Motor neuron (in vitro differentiated cells): ENCODE results near the gene MAPK8IP1. TPM values are rescaled to one million over a fixed set of nuclear protein-coding genes. Genes with fewer than 3 reads are reported as not detected.

Source experiments
- ATAC-seq, 8 experiments: fragments of 200-7000 bp; cut with Tn5 transposase; replicated peaks in 6 of 8; 2 replicates each; pipeline ENCODE4 v1.8.0; 2021; ENCODE audit warnings: mild to moderate bottlenecking in 8 of 8, moderate library complexity in 8 of 8
- H3K27ac ChIP-seq, 2 donors: fragments of 250-450 bp; sonication (Bioruptor Pico); 2 replicates each; pipeline ENCODE4 v1.9.0; 2021; ENCODE audit warnings: antibody characterized with exemption in 2 of 2, mild to moderate bottlenecking in 2 of 2, moderate library complexity in 1 of 2
- H3K4me1 ChIP-seq, 2 donors: fragments of 250-450 bp; sonication (Bioruptor Pico); replicated peaks in 1 of 2; 2 replicates each; pipeline ENCODE4 v1.6.1; 2021; ENCODE audit warnings: antibody characterized with exemption in 2 of 2, mild to moderate bottlenecking in 2 of 2, moderate library complexity in 1 of 2
- H3K4me3 ChIP-seq, 5 donors: fragments of 250-450 bp; sonication (Bioruptor Pico); 2 replicates each; pipeline ENCODE4 v1.9.0; 2021; ENCODE audit warnings: antibody characterized with exemption in 5 of 5, mild to moderate bottlenecking in 5 of 5, moderate library complexity in 4 of 5
- WGBS, 10 experiments: fragments of 450-650 bp; shearing (Covaris generic); methylation state at CpG; one replicate each; pipeline ENCODE4 v1.0.0; 2022; 5-methylcytosine and 5-hydroxymethylcytosine counted together
- in situ Hi-C, 9 experiments: fragments of 400-800 bp; cut with MboI; loops; one replicate each; pipeline ENCODE4 v1.15.0; 2021; ENCODE audit warnings: low sequenced_read_pairs in 9 of 9, low pct_unique_long_range_greater_than_20kb in 2 of 9; ENCODE audit not compliant: unreplicated experiment in 9 of 9
- total RNA-seq, 8 experiments: library from RNA; unstranded; fragments of 300-600 nt; gene quantifications; 2 replicates each; pipeline versions ENCODE4 v1.2.3 to v1.2.4, GENCODE V29; 2022

Gene MAPK8IP1
- total RNA-seq, 8 experiments from 2014 or later: 6.3 to 86.5 (median 38.6) TPM

- H3K4me3 ChIP-seq: no peak overlapping the region
- peaks cover 15 to 19% of the 10 kb centered on the region in 2 donors for H3K4me1 ChIP-seq
- ATAC-seq: no peak
- in situ Hi-C loops: no loop called here
- no peak overlapping the region for H3K27ac ChIP-seq
- 0 to 80% (median 32%) methylated on average over 1 to 4 of the region's 4 CpGs; no CpG with 5 or more reads in 4 of the 10 experiments for WGBS, 10 experiments
Measured at GRCh38 chr11:45852018-45852711, 33.3 kb upstream of the MAPK8IP1 start.

- Histone ChIP-seq H3K4me1 (peaks cover 15 to 19% of the 10 kb centered on the region in 2 donors), H3K27ac (no peak overlapping the region), H3K4me3 (no peak overlapping the region)
- in situ Hi-C loops: no loop called here
- 0 to 20% (median 0%) methylated on average over 1 of the region's 1 CpG; no CpG with 5 or more reads in 5 of the 10 experiments for WGBS, 10 experiments
- ATAC-seq: peak in 1 of 8 experiments; percentile 4
Measured at GRCh38 chr11:45852712-45853101, 32.7 kb upstream of the MAPK8IP1 start.

GRCh38 chr11:45853332-45854219 lies 31.9 kb upstream of the MAPK8IP1 start:
- ATAC-seq: no peak
- in situ Hi-C loops: no loop called here
- Histone ChIP-seq H3K4me3 (no peak overlapping the region), H3K27ac (no peak overlapping the region), H3K4me1 (peaks cover 14 to 17% of the 10 kb centered on the region in 2 donors)
- 46 to 100% (median 96%) methylated on average over 1 to 4 of the region's 7 CpGs; no CpG with 5 or more reads in 1 of the 10 experiments for WGBS, 10 experiments

GRCh38 chr11:45855308-45855707 lies 30.1 kb upstream of the MAPK8IP1 start:
- 0 to 78% (median 35%) methylated on average over 1 to 3 of the region's 5 CpGs; no CpG with 5 or more reads in 3 of the 10 experiments for WGBS, 10 experiments
- peaks cover 6 to 8% of the 10 kb centered on the region in 2 donors for H3K4me1 ChIP-seq
- in situ Hi-C loops: no loop called here
- H3K27ac ChIP-seq: no peak overlapping the region
- ATAC-seq: peak in 1 of 8 experiments; percentile 46
- no peak overlapping the region for H3K4me3 ChIP-seq

- Histone ChIP-seq H3K4me3 (no peak overlapping the region), H3K27ac (no peak overlapping the region), H3K4me1 (peaks cover 6 to 8% of the 10 kb centered on the region in 2 donors)
- ATAC-seq: no peak
- in situ Hi-C loops: no loop called here
- 40 to 100% (median 96%) methylated on average over 1 to 5 of the region's 6 CpGs; no CpG with 5 or more reads in 5 of the 10 experiments for WGBS, 10 experiments
Measured at GRCh38 chr11:45856044-45856468, 29.4 kb upstream of the MAPK8IP1 start.

GRCh38 chr11:45857961-45858474 lies 27.4 kb upstream of the MAPK8IP1 start:
- Histone ChIP-seq H3K4me3 (no peak overlapping the region), H3K4me1 (no peaks in the 10 kb centered on the region), H3K27ac (no peak overlapping the region)
- ATAC-seq: peak in 5 of 8 experiments; percentile 4 to 69 (median 32)
- in situ Hi-C loops: no loop called here
- 40 to 80% (median 60%) methylated on average over 1 to 2 of the region's 2 CpGs; no CpG with 5 or more reads in 3 of the 10 experiments for WGBS, 10 experiments

GRCh38 chr11:45858751-45859398 lies 26.6 kb upstream of the MAPK8IP1 start:
- in situ Hi-C loops: no loop called here
- WGBS, 10 experiments: 0 to 100% (median 84%) methylated on average over 1 to 4 of the region's 5 CpGs; no CpG with 5 or more reads in 2 of the 10 experiments
- ATAC-seq: no peak
- Histone ChIP-seq H3K4me3 (no peak overlapping the region), H3K27ac (no peak overlapping the region), H3K4me1 (no peaks in the 10 kb centered on the region)

GRCh38 chr11:45859661-45860140 lies 25.8 kb upstream of the MAPK8IP1 start:
- in situ Hi-C loops: no loop called here
- no peaks in the 10 kb centered on the region for H3K4me1 ChIP-seq
- peak; percentile 58 to 82 (median 75) for ATAC-seq
- H3K27ac ChIP-seq: no peak overlapping the region
- H3K4me3 ChIP-seq: no peak overlapping the region
- 31 to 93% (median 77%) methylated on average over 2 to 4 of the region's 12 CpGs; no CpG with 5 or more reads in 5 of the 10 experiments for WGBS, 10 experiments

GRCh38 chr11:45860348-45860747 lies 25.1 kb upstream of the MAPK8IP1 start:
- Histone ChIP-seq H3K27ac (no peak overlapping the region), H3K4me1 (no peaks in the 10 kb centered on the region), H3K4me3 (no peak overlapping the region)
- ATAC-seq: no peak
- in situ Hi-C loops: no loop called here
- WGBS, 10 experiments: 76 to 100% (median 93%) methylated on average over 2 to 5 of the region's 5 CpGs; no CpG with 5 or more reads in 5 of the 10 experiments

- no peak overlapping the region for H3K27ac ChIP-seq
- no peak for ATAC-seq
Measured at GRCh38 chr11:45860764-45861510, 24.5 kb upstream of the MAPK8IP1 start.

GRCh38 chr11:45864041-45864440 lies 21.4 kb upstream of the MAPK8IP1 start:
- Histone ChIP-seq H3K4me3 (no peak overlapping the region), H3K27ac (no peak overlapping the region), H3K4me1 (no peaks in the 10 kb centered on the region)
- ATAC-seq: no peak
- in situ Hi-C loops: no loop called here

More at GRCh38 chr11:45860764-45861510, 24.5 kb upstream of the MAPK8IP1 start:
- in situ Hi-C loops: no loop called here
- no peak overlapping the region for H3K4me3 ChIP-seq
- WGBS, 10 experiments: 83 to 100% (median 98%) methylated on average over 1 to 10 of the region's 10 CpGs; no CpG with 5 or more reads in 1 of the 10 experiments
- H3K4me1 ChIP-seq: no peaks in the 10 kb centered on the region

- H3K4me1 ChIP-seq: peaks cover 9 to 10% of the 10 kb centered on the region in 2 donors
- in situ Hi-C loops: no loop called here
- H3K27ac ChIP-seq: no peak overlapping the region
- 58 to 98% (median 80%) methylated on average over 3 to 8 of the region's 12 CpGs; no CpG with 5 or more reads in 6 of the 10 experiments for WGBS, 10 experiments
- no peak for ATAC-seq
- H3K4me3 ChIP-seq: no peak overlapping the region
Measured at GRCh38 chr11:45869551-45869950, 15.9 kb upstream of the MAPK8IP1 start.
